A673 (cell line): ENCODE measurements around the gene PPP1R37. TPM values are rescaled to one million over a fixed set of nuclear protein-coding genes. Genes with fewer than 3 reads are reported as not detected.

Experiments used
- BruUV-seq: library from RNA; stranded (reverse); fragments of 400-500 nt; replicated peaks from 2 replicates; lab custom pipeline; 2021; lab: Mats Ljungman, UMichigan
- CTCF ChIA-PET: fragments of 300-600 bp; sonication (Branson Sonifier 250); formaldehyde crosslinking; loops from one replicate; lab custom pipeline; 2022; ENCODE audit warnings: antibody characterized with exemption; lab: Charles Lee
- POLR2A ChIA-PET: fragments of 300-600 bp; sonication (Branson Sonifier 250); formaldehyde crosslinking; loops from one replicate; lab custom pipeline; 2022; ENCODE audit warnings: antibody characterized with exemption; ENCODE audit not compliant: low non-redundant PET; lab: Charles Lee
- DNase-seq: peaks from one replicate; pipeline ENCODE4 v3.0.0-alpha.2; 2015; ENCODE audit warnings: low spot score
- H3K27ac ChIP-seq: fragments of 200-600 bp; sonication (generic); 2 replicates; pipeline ENCODE4 v1.5.1; 2016; ENCODE audit warnings: mixed run types, low read depth, mild to moderate bottlenecking, mixed read lengths, antibody characterized with exemption, low read length; ENCODE audit not compliant: poor library complexity, severe bottlenecking
- H3K27me3 ChIP-seq: fragments of 200-600 bp; sonication (generic); replicated peaks from 2 replicates; pipeline ENCODE4 v1.6.1; 2017; ENCODE audit warnings: mixed run types, low read depth, mild to moderate bottlenecking, mixed read lengths, antibody characterized with exemption, low read length; ENCODE audit not compliant: insufficient read depth, poor library complexity
- H3K36me3 ChIP-seq: fragments of 200-600 bp; sonication (generic); 2 replicates; pipeline ENCODE4 v1.6.1; 2016; ENCODE audit warnings: mixed run types, mild to moderate bottlenecking, mixed read lengths, antibody characterized with exemption, low read length; ENCODE audit not compliant: insufficient read depth, poor library complexity, severe bottlenecking
- H3K4me1 ChIP-seq: fragments of 200-600 bp; sonication (generic); 2 replicates; pipeline ENCODE4 v1.6.1; 2017; ENCODE audit warnings: mixed run types, mild to moderate bottlenecking, mixed read lengths, antibody characterized with exemption, low read length; ENCODE audit not compliant: insufficient read depth, poor library complexity, severe bottlenecking
- H3K4me3 ChIP-seq: fragments of 200-600 bp; sonication (generic); 2 replicates; pipeline ENCODE4 v1.5.1; 2016; ENCODE audit warnings: low read depth, mixed run types, mild to moderate bottlenecking, mixed read lengths, low read length; ENCODE audit not compliant: poor library complexity, severe bottlenecking
- H3K9me3 ChIP-seq: fragments of 200-600 bp; sonication (generic); 2 replicates; pipeline ENCODE4 v1.6.1; 2016; ENCODE audit warnings: mixed run types, low read depth, mild to moderate bottlenecking, mixed read lengths, antibody characterized with exemption, low read length; ENCODE audit not compliant: poor library complexity, severe bottlenecking
- EZH2 ChIP-seq: fragments of 200-600 bp; sonication (generic); IDR thresholded peaks from 2 replicates; pipeline ENCODE4 v1.6.1; 2017; ENCODE audit warnings: borderline replicate concordance, low read depth, mild to moderate bottlenecking, mixed read lengths, antibody characterized with exemption, low read length; ENCODE audit not compliant: poor library complexity, severe bottlenecking
- intact Hi-C: fragments of 100-400 bp; cut with micrococcal nuclease; formaldehyde crosslinking; loops from one replicate; pipeline ENCODE4 v1.10.0; 2022; ENCODE audit not compliant: unreplicated experiment
- total RNA-seq: library from RNA; stranded (reverse); gene quantifications from 2 replicates; pipeline ENCODE4 v1.2.3, GENCODE V29; 2021
- TF ChIP-seq, protein P1 (sequence below): fragments of 300-800, 200-600 bp; sonication (generic); conservative IDR thresholded peaks from 2 replicates; pipeline ENCODE4 v1.5.1; 2017; ENCODE audit warnings: low read depth, mild to moderate bottlenecking, antibody characterized with exemption, low read length, moderate library complexity, mixed read lengths

The PPP1R37 gene
- total RNA-seq, 1 experiment from 2014 or later, result 34.0 TPM

DNA sequence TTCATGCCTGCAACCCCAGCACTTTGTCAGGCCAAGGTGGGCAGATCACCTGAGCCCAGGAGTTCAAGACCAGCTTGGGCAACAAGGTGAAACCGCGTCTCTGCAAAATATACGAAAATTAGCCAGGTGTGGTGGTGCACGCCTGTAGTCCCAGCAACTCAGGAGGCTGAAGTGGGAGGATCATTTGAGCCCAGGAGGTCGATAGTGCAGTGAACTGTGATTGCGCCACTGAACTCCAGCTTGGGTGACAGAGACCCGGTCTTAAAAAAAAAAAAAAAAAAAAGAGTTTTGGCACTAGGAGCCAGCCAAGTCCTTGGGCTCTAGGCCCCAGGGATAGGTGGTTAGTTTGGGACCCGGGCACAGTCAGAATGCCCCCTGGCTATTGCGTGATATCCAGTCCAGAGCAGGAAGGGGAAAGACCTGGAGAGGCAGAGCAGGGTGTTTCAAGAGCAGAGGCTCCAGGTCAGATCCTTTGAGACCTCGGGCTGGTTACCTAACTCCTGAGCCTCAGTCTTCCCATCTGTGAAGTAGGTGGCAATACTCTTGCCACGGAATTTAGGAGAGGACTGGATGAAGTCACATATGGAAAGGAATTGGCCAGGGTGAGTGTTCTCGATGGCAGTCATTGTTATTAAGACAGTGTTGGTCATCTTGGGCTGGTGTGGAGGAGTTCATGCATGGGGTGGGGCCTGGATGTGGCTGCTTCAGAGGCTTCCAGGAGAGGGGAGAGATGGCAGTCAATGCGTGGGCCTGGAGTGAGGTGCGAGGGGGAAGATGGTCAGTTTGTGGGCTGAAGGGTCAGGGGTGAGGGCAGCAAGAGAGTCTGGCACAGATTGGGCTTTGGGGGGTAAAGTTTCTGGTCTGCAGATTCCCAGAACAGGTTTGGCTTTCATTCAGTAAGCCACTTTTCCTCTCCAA is 2.8 kb downstream of the PPP1R37 start:
- CTCF ChIA-PET, result no interaction called here
- DNase-seq, result no peak
- Histone ChIP-seq H3K9me3 (no peaks in the 10 kb centered on the region), H3K27me3 (no peaks in the 10 kb centered on the region), H3K27ac (peak overlapping the region; percentile 22), H3K4me1 (peaks cover 28% of the 10 kb centered on the region), H3K36me3 (no peaks in the 10 kb centered on the region), H3K4me3 (no peak overlapping the region)
- BruUV-seq, result no TSS peak
- intact Hi-C loops, result no loop called here
- POLR2A ChIA-PET, result no interaction called here
- TF ChIP-seq, protein P1, sequence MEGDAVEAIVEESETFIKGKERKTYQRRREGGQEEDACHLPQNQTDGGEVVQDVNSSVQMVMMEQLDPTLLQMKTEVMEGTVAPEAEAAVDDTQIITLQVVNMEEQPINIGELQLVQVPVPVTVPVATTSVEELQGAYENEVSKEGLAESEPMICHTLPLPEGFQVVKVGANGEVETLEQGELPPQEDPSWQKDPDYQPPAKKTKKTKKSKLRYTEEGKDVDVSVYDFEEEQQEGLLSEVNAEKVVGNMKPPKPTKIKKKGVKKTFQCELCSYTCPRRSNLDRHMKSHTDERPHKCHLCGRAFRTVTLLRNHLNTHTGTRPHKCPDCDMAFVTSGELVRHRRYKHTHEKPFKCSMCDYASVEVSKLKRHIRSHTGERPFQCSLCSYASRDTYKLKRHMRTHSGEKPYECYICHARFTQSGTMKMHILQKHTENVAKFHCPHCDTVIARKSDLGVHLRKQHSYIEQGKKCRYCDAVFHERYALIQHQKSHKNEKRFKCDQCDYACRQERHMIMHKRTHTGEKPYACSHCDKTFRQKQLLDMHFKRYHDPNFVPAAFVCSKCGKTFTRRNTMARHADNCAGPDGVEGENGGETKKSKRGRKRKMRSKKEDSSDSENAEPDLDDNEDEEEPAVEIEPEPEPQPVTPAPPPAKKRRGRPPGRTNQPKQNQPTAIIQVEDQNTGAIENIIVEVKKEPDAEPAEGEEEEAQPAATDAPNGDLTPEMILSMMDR, result no peak
- no peak for TF ChIP-seq EZH2

DNA sequence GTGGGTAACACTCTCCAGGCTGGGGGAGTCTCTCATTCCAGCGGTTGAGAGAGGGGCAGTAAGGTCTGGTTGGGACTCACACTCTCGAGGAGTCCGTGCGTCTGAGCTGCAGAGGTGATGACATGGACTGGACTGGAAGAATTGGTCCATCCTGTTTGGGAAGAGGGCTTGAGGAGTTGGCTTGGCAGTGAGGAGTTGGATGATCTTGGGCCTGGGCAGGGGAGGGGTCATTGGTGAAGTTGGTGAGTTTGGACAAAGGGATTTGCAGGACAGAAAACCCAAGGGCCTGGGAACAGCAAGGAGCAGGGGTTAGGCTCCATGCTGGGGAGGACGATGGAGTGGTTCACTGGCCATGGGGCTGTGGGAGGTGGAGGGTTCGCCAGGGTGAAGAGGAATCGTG is 3.7 kb downstream of the PPP1R37 start:
- Histone ChIP-seq H3K4me3 (no peak overlapping the region), H3K27me3 (no peaks in the 10 kb centered on the region), H3K9me3 (no peaks in the 10 kb centered on the region), H3K4me1 (peaks cover 24% of the 10 kb centered on the region), H3K27ac (no peak overlapping the region), H3K36me3 (no peaks in the 10 kb centered on the region)
- no peak for DNase-seq
- TF ChIP-seq, protein P1, result no peak
- TF ChIP-seq EZH2, result no peak
- intact Hi-C loops, result no loop called here
- ChIA-PET POLR2A (no interaction called here), CTCF (no interaction called here)
- no TSS peak for BruUV-seq

DNA sequence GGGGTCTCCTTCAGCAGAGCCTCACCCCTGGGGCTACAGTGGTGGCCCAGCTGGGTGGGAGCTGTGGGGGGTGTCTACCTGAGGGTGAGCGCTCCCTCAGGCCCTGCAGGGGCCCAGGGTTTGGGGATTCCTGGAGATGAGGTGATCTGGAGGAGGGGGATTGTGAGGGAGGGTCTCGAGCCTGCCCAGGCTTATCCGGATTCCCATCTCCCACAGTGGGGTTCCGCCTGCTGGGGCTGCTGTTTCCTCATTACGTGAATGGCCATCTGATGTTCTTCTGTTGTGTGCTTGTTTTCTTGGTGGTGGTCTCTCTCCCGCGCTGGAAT is 4.4 kb downstream of the PPP1R37 start:
- TF ChIP-seq EZH2, result no peak
- TF ChIP-seq, protein P1, result no peak
- ChIA-PET CTCF (no interaction called here), POLR2A (no interaction called here)
- Histone ChIP-seq H3K36me3 (no peaks in the 10 kb centered on the region), H3K9me3 (no peaks in the 10 kb centered on the region), H3K4me3 (no peak overlapping the region), H3K4me1 (peaks cover 25% of the 10 kb centered on the region), H3K27ac (no peak overlapping the region), H3K27me3 (no peaks in the 10 kb centered on the region)
- no TSS peak for BruUV-seq
- DNase-seq, result no peak
- intact Hi-C loops, result no loop called here
